Glutamatergic neuron (in vitro differentiated cells): ENCODE data around the gene NCAPG2. TPM values are rescaled to one million over a fixed set of nuclear protein-coding genes. Genes with fewer than 3 reads are reported as not detected.

Experiments
- DNase-seq: peaks from one replicate; pipeline ENCODE4 v3.0.0; 2022
- H3K27ac Mint-ChIP-seq: one replicate; pipeline ENCODE4 v1.8.0; 2020; ENCODE audit warnings: mild to moderate bottlenecking, mixed read lengths, inconsistent platforms; ENCODE audit not compliant: unreplicated experiment
- H3K27me3 Mint-ChIP-seq: one replicate; pipeline ENCODE4 v1.8.0; 2020; ENCODE audit warnings: mild to moderate bottlenecking, moderate library complexity, mixed read lengths, inconsistent platforms; ENCODE audit not compliant: unreplicated experiment
- H3K36me3 Mint-ChIP-seq: one replicate; pipeline ENCODE4 v1.8.0; 2020; ENCODE audit warnings: mild to moderate bottlenecking, mixed read lengths, inconsistent platforms; ENCODE audit not compliant: unreplicated experiment
- H3K4me1 Mint-ChIP-seq: one replicate; pipeline ENCODE4 v1.8.0; 2020; ENCODE audit warnings: mild to moderate bottlenecking, low read depth, mixed read lengths, inconsistent platforms; ENCODE audit not compliant: unreplicated experiment
- H3K4me3 Mint-ChIP-seq: one replicate; pipeline ENCODE4 v1.8.0; 2020; ENCODE audit warnings: mild to moderate bottlenecking, mixed read lengths, inconsistent platforms; ENCODE audit not compliant: unreplicated experiment
- H3K9me3 Mint-ChIP-seq: one replicate; pipeline ENCODE4 v1.8.0; 2020; ENCODE audit warnings: mild to moderate bottlenecking, moderate library complexity, mixed read lengths, inconsistent platforms; ENCODE audit not compliant: unreplicated experiment
- total RNA-seq: library from RNA; stranded (reverse); fragmentation: NEBNext Ultra II Directional; extraction: Animal tissue kit (Norgen Biotek cat#: 25700); gene quantifications from one replicate; pipeline ENCODE4 v1.2.1, GENCODE V29; 2021; ENCODE audit not compliant: unreplicated experiment
- TF ChIP-seq, protein P1 (sequence below): fragments of 200-600 bp; sonication (generic); IDR thresholded peaks from one replicate; pipeline ENCODE4 v1.5.0; 2021; ENCODE audit not compliant: partially characterized antibody, unreplicated experiment

NCAPG2 gene
- total RNA-seq, 1 donor from 2014 or later = 27.2 TPM

DNA sequence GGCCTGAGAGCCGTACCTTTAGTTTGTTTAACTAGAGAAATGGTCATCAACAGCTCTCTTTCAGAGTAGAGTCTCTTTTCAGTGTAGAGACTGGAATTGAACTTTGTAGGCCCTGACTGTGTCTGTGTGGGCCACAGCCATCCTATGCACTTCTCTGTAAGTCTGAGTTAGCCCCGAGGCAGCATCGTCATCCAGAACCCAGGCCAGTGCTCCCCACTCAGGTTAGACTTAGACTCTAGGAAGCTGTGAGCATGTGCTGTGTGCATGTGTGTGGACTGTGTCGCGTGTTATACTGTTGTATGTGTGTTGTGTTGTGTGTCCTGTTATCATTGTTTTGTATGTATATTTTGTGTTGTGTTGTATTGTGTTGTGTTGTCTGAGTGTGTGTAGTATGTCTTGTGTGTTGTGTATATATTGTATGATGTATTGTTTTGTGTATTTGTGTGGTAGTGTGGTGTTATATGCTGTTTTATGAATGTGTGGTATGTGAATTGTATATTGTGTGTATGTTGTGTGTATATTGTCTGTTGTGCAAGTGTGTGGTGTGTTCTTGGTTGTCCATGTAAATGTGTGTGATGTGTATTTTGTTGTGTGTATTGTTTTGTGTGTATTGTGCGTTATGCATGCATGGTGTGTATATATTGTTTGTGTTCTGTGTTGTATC, 18.1 kb upstream of the NCAPG2 start:
- Mint-ChIP-seq H3K4me3 (no peak overlapping the region), H3K9me3 (peaks cover 2% of the 10 kb centered on the region), H3K27me3 (peaks cover 6% of the 10 kb centered on the region), H3K4me1 (no peaks in the 10 kb centered on the region), H3K36me3 (peaks cover 4% of the 10 kb centered on the region), H3K27ac (no peak overlapping the region)
- no peak for DNase-seq
- TF ChIP-seq, protein P1, sequence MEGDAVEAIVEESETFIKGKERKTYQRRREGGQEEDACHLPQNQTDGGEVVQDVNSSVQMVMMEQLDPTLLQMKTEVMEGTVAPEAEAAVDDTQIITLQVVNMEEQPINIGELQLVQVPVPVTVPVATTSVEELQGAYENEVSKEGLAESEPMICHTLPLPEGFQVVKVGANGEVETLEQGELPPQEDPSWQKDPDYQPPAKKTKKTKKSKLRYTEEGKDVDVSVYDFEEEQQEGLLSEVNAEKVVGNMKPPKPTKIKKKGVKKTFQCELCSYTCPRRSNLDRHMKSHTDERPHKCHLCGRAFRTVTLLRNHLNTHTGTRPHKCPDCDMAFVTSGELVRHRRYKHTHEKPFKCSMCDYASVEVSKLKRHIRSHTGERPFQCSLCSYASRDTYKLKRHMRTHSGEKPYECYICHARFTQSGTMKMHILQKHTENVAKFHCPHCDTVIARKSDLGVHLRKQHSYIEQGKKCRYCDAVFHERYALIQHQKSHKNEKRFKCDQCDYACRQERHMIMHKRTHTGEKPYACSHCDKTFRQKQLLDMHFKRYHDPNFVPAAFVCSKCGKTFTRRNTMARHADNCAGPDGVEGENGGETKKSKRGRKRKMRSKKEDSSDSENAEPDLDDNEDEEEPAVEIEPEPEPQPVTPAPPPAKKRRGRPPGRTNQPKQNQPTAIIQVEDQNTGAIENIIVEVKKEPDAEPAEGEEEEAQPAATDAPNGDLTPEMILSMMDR = no peak

DNA sequence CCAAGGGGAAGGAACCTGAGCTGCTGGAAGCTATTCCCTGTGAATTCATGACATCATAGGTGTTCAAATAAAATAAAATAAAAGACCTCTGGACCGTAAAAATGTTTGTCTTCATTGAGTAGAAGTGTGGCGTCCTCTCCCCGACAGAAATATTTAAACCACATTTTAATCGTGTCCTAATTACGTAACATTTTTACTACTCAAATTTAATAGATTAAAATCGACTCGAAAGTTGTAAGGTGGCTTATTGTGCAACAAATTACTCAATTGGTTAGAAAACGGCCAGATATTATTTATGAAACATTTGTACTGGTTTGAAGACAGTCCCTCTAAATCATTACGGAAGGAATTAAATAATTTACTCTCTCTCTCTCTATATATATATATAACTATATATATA, 15.5 kb upstream of the NCAPG2 start:
- Mint-ChIP-seq H3K4me3 (no peak overlapping the region), H3K9me3 (peaks cover 3% of the 10 kb centered on the region), H3K27me3 (peaks cover 4% of the 10 kb centered on the region), H3K36me3 (peaks cover 4% of the 10 kb centered on the region), H3K27ac (no peak overlapping the region), H3K4me1 (no peaks in the 10 kb centered on the region)
- TF ChIP-seq, protein P1 = no peak
- DNase-seq = no peak

DNA sequence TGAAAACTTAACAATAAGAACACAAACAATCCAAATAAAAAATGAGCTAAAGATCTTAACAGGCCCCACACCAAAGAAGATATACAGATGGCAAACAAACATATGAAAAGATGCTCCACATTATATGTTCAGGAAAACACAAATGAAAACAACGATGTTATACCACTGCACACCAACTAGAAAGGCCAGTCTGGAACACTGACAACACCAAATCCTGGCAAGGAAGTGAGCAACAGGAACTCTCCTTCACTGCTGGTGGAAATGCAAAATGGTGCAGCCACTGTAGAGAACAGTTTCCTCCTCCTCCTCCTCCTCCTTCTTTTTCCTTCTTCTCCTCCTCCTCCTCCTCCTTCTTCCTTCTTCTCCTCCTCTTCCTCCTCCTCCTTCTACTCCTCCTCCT, 12.2 kb upstream of the NCAPG2 start:
- H3K36me3 Mint-ChIP-seq = no peaks in the 10 kb centered on the region
- no peak overlapping the region for H3K4me3 Mint-ChIP-seq
- no peaks in the 10 kb centered on the region for H3K4me1 Mint-ChIP-seq
- no peaks in the 10 kb centered on the region for H3K27me3 Mint-ChIP-seq
- peaks cover 2% of the 10 kb centered on the region for H3K9me3 Mint-ChIP-seq
- H3K27ac Mint-ChIP-seq = no peak overlapping the region
- no peak for DNase-seq
- TF ChIP-seq, protein P1 = no peak

DNA sequence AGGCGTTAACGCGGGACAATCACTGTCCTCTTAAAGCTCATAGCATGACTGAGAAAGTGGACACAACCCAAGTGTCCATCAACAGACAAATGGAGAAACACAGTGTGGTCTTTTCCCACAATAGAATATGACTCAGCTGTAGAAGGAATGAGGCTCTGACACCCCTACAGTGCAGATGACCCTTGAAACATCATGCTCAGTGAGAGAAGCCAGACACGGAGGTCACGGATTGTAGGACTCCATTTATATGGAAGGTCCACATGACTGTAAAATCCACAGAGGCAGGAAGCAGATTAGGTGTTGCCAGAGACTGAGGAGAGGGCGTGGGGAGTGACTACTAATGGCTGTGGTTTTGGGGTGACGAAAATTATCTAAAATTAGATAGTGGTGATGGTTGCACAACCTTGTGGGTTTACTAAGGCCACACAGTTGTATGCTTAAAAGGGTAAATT, 6.1 kb upstream of the NCAPG2 start:
- TF ChIP-seq, protein P1 = no peak
- Mint-ChIP-seq H3K27me3 (peaks cover 3% of the 10 kb centered on the region), H3K36me3 (peaks cover 5% of the 10 kb centered on the region), H3K4me1 (peaks cover 4% of the 10 kb centered on the region), H3K9me3 (peaks cover 8% of the 10 kb centered on the region), H3K27ac (no peak overlapping the region), H3K4me3 (no peak overlapping the region)
- DNase-seq = no peak

DNA sequence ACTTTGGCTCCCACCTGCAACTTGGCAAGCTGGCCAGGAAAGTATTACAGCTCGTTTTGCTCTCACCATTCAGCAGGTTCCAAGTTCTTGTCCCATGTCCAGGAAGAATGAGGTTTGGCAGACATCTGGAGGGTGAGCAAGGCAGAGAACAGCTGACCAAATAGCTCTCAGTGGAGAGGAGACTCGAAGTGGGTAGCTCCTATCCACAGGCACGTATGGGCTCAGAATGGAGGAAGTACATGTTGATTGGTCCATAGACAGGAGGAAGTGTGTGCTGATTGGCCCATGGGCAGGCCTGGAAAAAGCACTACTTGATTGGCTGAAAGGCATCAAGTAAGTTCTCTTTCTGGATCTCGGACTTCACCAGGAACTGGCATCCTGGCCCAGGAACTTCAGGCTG, 3.0 kb upstream of the NCAPG2 start:
- DNase-seq = no peak

More for the DNA sequence above, 3.0 kb upstream of the NCAPG2 start:
- peaks cover 12% of the 10 kb centered on the region for H3K27me3 Mint-ChIP-seq
- peaks cover 11% of the 10 kb centered on the region for H3K4me1 Mint-ChIP-seq
- H3K4me3 Mint-ChIP-seq = no peak overlapping the region
- H3K36me3 Mint-ChIP-seq = peaks cover 5% of the 10 kb centered on the region
- peaks cover 10% of the 10 kb centered on the region for H3K9me3 Mint-ChIP-seq
- TF ChIP-seq, protein P1 = no peak
- no peak overlapping the region for H3K27ac Mint-ChIP-seq
